ENCODE results near the gene MCM8.

Gene MCM8

DNA sequence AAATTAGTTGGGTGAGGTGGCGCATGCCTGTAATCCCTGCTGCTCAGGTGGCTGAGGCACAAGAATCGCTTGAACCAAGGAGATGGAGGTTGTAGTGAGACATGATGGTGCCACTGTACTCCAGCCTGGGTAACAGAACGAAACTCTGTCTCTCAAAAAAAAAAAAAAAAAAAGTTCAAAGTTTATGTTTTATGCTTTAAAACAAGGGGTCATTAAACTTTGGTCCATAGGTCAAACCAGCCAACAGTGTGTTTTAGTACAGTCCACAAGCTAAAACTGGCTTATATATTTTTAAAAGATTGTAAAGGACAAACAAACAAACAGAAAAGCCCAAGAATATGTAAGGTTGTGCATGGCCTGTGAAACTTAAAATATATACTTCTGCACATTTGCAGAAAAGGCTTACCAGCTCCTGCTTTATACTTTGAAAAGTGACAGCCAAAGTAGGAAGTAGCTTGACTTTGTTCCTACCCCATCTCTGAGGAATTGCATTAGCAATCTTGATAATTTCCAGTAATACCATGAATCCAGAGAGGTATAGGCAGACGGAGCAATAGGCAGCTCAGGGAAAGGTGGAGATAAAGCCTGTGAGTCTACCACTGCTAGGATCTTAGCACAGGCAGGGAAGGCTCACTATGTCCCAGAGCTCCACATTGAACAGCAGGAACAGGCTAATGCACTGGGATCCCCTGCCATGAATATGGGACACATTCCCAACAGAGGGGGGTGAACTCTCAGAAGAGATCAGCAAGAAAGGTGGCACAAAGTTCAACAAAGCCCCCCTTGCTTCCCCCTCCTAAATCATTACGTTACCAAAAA is 30.5 kb downstream of the MCM8 start:
- Histone ChIP-seq H3K27ac (ENCODE audit: low read depth, low read length) (no peak overlapping the region), H3K9me3 (ENCODE audit: control insufficient read depth, insufficient read depth, low read length) (no peaks in the 10 kb centered on the region), H3K4me2 (ENCODE audit: low read length) (no peak overlapping the region), H3K9me2 (replicated peaks; ENCODE audit: control insufficient read depth, low read length) (no peaks in the 10 kb centered on the region), H3K27me3 (ENCODE audit: control insufficient read depth, low read length) (no peaks in the 10 kb centered on the region), H3F3A (ENCODE audit: control insufficient read depth, insufficient read depth) (no peaks in the 10 kb centered on the region; the same call in 1 of the 2 replicates), H3K36me3 (ENCODE audit: control insufficient read depth, low read length) (peaks cover 92% of the 10 kb centered on the region), H3K79me2 (ENCODE audit: control insufficient read depth, low read length) (no peaks in the 10 kb centered on the region), H3K4me1 (ENCODE audit: control insufficient read depth, low read length) (no peaks in the 10 kb centered on the region), H3K4me3 (ENCODE audit: low read length) (no peak overlapping the region), H4K20me1 (ENCODE audit: control insufficient read depth, insufficient read depth, low read depth, low read length) (no peaks in the 10 kb centered on the region)
- TF ChIP-seq EZH2phosphoT487 (IDR thresholded peaks at IDR 0.05; ENCODE audit: borderline replicate concordance, low read length) (no peak), CTCF (IDR thresholded peaks at IDR 0.05; ENCODE audit: low read depth, low read length, poor library complexity, severe bottlenecking) (no peak)

DNA sequence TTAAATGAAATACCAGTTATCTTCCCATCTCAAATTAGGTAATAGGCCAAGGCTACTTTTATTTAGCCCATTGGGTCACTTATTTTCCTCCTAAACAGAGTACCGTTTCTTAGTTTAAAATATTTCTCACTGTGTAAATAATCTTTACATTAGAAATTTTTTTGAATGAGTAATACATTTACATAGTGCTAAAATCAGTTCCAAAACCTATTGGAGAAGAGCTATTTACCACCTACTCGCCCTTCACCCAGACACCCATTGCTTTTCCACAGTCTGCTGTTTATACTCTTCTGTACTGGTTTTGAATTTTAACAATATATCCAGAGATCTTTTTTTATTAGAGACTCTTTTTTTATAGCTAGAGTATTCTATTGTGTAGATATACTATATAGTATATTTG is 36.9 kb downstream of the MCM8 start:
- Histone ChIP-seq H3K27me3 (ENCODE audit: control insufficient read depth, low read length) (no peaks in the 10 kb centered on the region), H3K36me3 (ENCODE audit: control insufficient read depth, low read length) (peaks cover 91% of the 10 kb centered on the region), H3K9me3 (ENCODE audit: control insufficient read depth, insufficient read depth, low read length) (no peaks in the 10 kb centered on the region), H3K4me1 (ENCODE audit: control insufficient read depth, low read length) (no peaks in the 10 kb centered on the region), H3K9me2 (replicated peaks; ENCODE audit: control insufficient read depth, low read length) (no peaks in the 10 kb centered on the region), H3K4me3 (ENCODE audit: low read length) (no peak overlapping the region), H3F3A (ENCODE audit: control insufficient read depth, insufficient read depth) (no peaks in the 10 kb centered on the region; the same call in 1 of the 2 replicates), H3K79me2 (ENCODE audit: control insufficient read depth, low read length) (no peaks in the 10 kb centered on the region), H3K4me2 (ENCODE audit: low read length) (no peak overlapping the region), H4K20me1 (ENCODE audit: control insufficient read depth, insufficient read depth, low read depth, low read length) (no peaks in the 10 kb centered on the region), H3K27ac (ENCODE audit: low read depth, low read length) (no peak overlapping the region)
- TF ChIP-seq EZH2phosphoT487 (IDR thresholded peaks at IDR 0.05; ENCODE audit: borderline replicate concordance, low read length): no peak
- TF ChIP-seq CTCF (IDR thresholded peaks at IDR 0.05; ENCODE audit: low read depth, low read length, poor library complexity, severe bottlenecking): no peak

DNA sequence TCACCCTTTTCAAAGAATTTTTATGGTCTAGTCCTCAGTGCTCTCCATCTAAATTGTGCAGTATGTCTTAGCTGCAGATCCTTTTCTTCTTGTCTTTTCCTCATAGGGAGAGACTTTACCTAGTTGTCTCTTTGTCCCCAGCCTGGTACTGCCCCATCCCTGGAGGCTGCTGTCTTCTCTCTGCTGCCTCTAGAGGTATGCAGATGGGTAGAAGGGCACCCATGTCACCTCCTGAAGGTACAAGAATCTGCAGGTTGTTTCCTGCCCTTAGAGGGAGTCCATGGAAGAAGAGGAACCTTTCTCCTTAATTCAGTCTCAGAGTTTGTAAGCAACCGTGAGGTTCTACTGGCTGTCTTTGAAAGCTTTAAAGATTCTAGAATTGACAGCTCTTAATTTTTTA is 39.1 kb downstream of the MCM8 start:
- Histone ChIP-seq H3K4me3 (ENCODE audit: low read length) (no peak overlapping the region), H3K27ac (ENCODE audit: low read depth, low read length) (no peak overlapping the region), H3K4me2 (ENCODE audit: low read length) (no peak overlapping the region), H3K4me1 (ENCODE audit: control insufficient read depth, low read length) (no peaks in the 10 kb centered on the region), H3K27me3 (ENCODE audit: control insufficient read depth, low read length) (no peaks in the 10 kb centered on the region), H3K9me3 (ENCODE audit: control insufficient read depth, insufficient read depth, low read length) (no peaks in the 10 kb centered on the region), H3F3A (ENCODE audit: control insufficient read depth, insufficient read depth) (no peaks in the 10 kb centered on the region), H3K36me3 (ENCODE audit: control insufficient read depth, low read length) (peaks cover 89% of the 10 kb centered on the region), H3K79me2 (ENCODE audit: control insufficient read depth, low read length) (no peaks in the 10 kb centered on the region), H4K20me1 (ENCODE audit: control insufficient read depth, insufficient read depth, low read depth, low read length) (no peaks in the 10 kb centered on the region), H3K9me2 (replicated peaks; ENCODE audit: control insufficient read depth, low read length) (no peaks in the 10 kb centered on the region)
- TF ChIP-seq EZH2phosphoT487 (IDR thresholded peaks at IDR 0.05; ENCODE audit: borderline replicate concordance, low read length) (no peak), CTCF (IDR thresholded peaks at IDR 0.05; ENCODE audit: low read depth, low read length, poor library complexity, severe bottlenecking) (peak; percentile 31)
